ENCODE results near the gene MEIS2.
A peak's percentile ranks its signal among the peaks of the same experiment; 100 is the strongest.

Gene MEIS2

DNA sequence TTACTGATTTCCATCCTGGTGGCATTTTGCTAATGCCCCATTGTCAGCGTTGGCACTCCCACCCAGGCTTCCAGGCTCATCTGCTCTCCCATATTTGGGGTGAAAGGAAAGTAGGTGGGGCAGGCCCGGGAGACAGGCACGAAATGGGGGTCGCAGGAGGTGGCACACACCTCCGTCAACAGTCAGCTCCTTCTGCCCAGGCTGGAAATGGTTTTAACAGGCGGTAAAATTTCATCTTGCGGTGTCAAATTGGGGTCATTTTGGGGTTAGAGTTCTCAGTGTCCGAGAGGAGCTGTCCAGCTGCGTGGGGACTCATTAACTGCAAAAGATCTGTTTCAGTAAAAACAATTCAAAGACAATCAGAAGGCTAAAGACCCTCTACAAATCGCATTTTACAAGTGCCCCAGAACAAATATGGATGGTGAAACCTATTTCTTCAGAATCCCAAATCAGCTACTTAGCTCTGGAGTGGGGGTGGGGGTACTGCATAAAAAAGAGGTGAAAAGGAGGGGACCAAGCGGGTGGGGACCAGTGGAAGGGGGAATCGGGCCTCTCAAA is 4.2 kb upstream of the MEIS2 start:
- no peak for DNase-seq (ENCODE audit: low read depth in 1 of 2, low spot score in 1 of 2)
- peaks cover 71% of the 10 kb centered on the region for H3K27me3 ChIP-seq (ENCODE audit: insufficient read depth, poor library complexity, severe bottlenecking)
- no peak overlapping the region for H3K27ac ChIP-seq (replicated peaks)

DNA sequence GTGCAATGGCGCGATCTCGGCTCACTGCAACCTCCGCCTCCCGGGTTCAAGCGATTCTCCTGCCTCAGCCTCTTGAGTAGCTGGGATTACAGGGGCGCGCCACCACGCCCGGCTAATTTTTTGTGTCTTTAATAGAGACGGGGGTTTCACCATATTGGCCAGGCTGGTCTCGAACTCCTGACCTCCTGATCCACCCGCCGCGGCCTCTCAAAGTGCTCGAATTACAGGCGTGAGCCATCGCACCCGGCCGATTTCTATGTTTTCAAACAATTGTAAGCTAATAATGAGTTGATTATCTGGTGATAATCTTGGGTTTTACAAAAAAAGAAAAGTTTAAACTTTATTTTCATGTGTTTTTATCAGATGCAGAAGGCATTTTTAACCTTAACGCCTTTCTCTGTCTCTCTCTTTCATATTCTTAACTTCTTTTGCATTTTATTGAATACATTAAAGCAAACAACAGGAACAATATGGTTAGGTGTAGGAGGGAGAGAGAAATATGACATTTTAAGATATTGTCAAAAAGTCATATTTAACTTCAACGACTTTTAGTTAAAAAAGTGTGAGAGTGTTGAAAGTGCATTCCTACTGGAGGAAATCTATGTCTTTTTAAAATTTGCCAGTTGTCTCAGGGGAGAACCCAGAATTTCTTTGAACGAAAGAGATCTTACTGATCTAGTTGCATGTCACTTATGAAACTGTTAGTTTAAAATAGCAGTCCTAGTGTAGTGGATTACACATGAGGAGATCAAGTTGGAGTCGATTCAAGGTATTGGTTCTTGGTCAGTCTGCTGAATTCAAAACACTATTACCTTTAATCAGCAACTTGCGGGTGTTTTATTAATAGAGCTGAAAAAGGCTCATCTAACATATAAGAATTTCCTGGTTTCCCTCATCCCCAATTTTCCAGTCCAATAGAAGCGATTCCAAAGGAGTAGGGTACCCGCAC is 3.4 kb upstream of the MEIS2 start:
- Histone ChIP-seq H3K27ac (replicated peaks) (no peak overlapping the region), H3K27me3 (ENCODE audit: insufficient read depth, poor library complexity, severe bottlenecking) (peaks cover 65% of the 10 kb centered on the region)
- no peak for DNase-seq (ENCODE audit: low read depth in 1 of 2, low spot score in 1 of 2)

More for the DNA sequence above, 4.2 kb upstream of the MEIS2 start:
- TF ChIP-seq, protein P1, sequence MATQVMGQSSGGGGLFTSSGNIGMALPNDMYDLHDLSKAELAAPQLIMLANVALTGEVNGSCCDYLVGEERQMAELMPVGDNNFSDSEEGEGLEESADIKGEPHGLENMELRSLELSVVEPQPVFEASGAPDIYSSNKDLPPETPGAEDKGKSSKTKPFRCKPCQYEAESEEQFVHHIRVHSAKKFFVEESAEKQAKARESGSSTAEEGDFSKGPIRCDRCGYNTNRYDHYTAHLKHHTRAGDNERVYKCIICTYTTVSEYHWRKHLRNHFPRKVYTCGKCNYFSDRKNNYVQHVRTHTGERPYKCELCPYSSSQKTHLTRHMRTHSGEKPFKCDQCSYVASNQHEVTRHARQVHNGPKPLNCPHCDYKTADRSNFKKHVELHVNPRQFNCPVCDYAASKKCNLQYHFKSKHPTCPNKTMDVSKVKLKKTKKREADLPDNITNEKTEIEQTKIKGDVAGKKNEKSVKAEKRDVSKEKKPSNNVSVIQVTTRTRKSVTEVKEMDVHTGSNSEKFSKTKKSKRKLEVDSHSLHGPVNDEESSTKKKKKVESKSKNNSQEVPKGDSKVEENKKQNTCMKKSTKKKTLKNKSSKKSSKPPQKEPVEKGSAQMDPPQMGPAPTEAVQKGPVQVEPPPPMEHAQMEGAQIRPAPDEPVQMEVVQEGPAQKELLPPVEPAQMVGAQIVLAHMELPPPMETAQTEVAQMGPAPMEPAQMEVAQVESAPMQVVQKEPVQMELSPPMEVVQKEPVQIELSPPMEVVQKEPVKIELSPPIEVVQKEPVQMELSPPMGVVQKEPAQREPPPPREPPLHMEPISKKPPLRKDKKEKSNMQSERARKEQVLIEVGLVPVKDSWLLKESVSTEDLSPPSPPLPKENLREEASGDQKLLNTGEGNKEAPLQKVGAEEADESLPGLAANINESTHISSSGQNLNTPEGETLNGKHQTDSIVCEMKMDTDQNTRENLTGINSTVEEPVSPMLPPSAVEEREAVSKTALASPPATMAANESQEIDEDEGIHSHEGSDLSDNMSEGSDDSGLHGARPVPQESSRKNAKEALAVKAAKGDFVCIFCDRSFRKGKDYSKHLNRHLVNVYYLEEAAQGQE (IDR thresholded peaks at IDR 0.05; ENCODE audit: insufficient replicate concordance, low read depth), result peak; percentile 71
- TF ChIP-seq SPI1 (IDR thresholded peaks at IDR 0.05; ENCODE audit: borderline replicate concordance, low read depth) (no peak), GABPA (IDR thresholded peaks at IDR 0.05; ENCODE audit: low read depth) (no peak), POLR2AphosphoS5 (IDR thresholded peaks at IDR 0.05; ENCODE audit: low read depth) (no peak), CTCF (IDR thresholded peaks at IDR 0.05; ENCODE audit: insufficient read depth, low read length) (no peak)
- H3K4me3 ChIP-seq (replicated peaks; ENCODE audit: insufficient read depth, low read length), result no peak overlapping the region

DNA sequence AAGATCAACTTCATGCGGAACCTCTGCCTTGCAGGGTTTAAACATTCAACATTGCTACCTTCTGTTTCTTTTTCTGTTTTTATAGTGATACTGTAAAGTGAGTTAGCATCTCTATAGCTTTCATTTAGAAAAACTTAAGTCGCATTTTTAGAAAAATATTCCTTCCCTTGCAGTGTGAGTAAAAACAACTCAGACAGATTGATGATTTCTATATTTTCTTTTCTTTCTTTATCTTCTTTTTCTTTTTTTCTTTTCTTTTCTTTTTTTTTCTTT is 2.8 kb upstream of the MEIS2 start:
- DNase-seq (ENCODE audit: low read depth in 1 of 2, low spot score in 1 of 2), result no peak
- no peak overlapping the region for H3K4me3 ChIP-seq (replicated peaks; ENCODE audit: insufficient read depth, low read length)

More for the DNA sequence above, 3.4 kb upstream of the MEIS2 start:
- TF ChIP-seq SPI1 (IDR thresholded peaks at IDR 0.05; ENCODE audit: borderline replicate concordance, low read depth) (no peak), CTCF (IDR thresholded peaks at IDR 0.05; ENCODE audit: insufficient read depth, low read length) (no peak), POLR2AphosphoS5 (IDR thresholded peaks at IDR 0.05; ENCODE audit: low read depth) (no peak), GABPA (IDR thresholded peaks at IDR 0.05; ENCODE audit: low read depth) (no peak)
- TF ChIP-seq, protein P1 (IDR thresholded peaks at IDR 0.05; ENCODE audit: insufficient replicate concordance, low read depth), result no peak
- no peak overlapping the region for H3K4me3 ChIP-seq (replicated peaks; ENCODE audit: insufficient read depth, low read length)

More for the DNA sequence above, 2.8 kb upstream of the MEIS2 start:
- Histone ChIP-seq H3K27me3 (ENCODE audit: insufficient read depth, poor library complexity, severe bottlenecking) (peaks cover 59% of the 10 kb centered on the region), H3K27ac (replicated peaks) (no peak overlapping the region)
- TF ChIP-seq SPI1 (IDR thresholded peaks at IDR 0.05; ENCODE audit: borderline replicate concordance, low read depth) (no peak), GABPA (IDR thresholded peaks at IDR 0.05; ENCODE audit: low read depth) (no peak), POLR2AphosphoS5 (IDR thresholded peaks at IDR 0.05; ENCODE audit: low read depth) (no peak), CTCF (IDR thresholded peaks at IDR 0.05; ENCODE audit: insufficient read depth, low read length) (no peak)
- TF ChIP-seq, protein P1 (IDR thresholded peaks at IDR 0.05; ENCODE audit: insufficient replicate concordance, low read depth), result no peak
